CD14-positive monocyte (primary cell): ENCODE results near the gene CDH13. TPM values are rescaled to one million over a fixed set of nuclear protein-coding genes. Genes with fewer than 3 reads are reported as not detected.

Source experiments
- DNase-seq, 3 donors: peaks; one replicate each; pipeline ENCODE4 v3.0.0-alpha.2; 2011 to 2022
- H2AFZ ChIP-seq: 2 replicates; pipeline ENCODE4 v1.6.0; 2012; ENCODE audit warnings: mild to moderate bottlenecking, low read depth, low read length, inconsistent platforms; ENCODE audit not compliant: insufficient read depth, poor library complexity, severe bottlenecking
- H3K27ac ChIP-seq, 2 donors: 1 replicate in 1 of 2; 2 replicates in 1 of 2; pipeline ENCODE4 v1.5.1; 2012 to 2013; ENCODE audit warnings: low read length in 2 of 2, control low read depth in 1 of 2, inconsistent platforms in 1 of 2, low read depth in 1 of 2, mild to moderate bottlenecking in 1 of 2
- H3K27me3 ChIP-seq, 2 donors: one replicate each; pipeline versions ENCODE4 v1.6.0 to v1.6.1; 2011 to 2013; ENCODE audit warnings: low read length in 2 of 2; ENCODE audit not compliant: control insufficient read depth in 2 of 2, insufficient read depth in 2 of 2
- H3K36me3 ChIP-seq, 2 donors: replicated peaks in 1 of 2; 1 replicate in 1 of 2; 2 replicates in 1 of 2; pipeline versions ENCODE4 v1.5.1 to v1.6.1; 2012 to 2013; ENCODE audit warnings: low read length in 2 of 2, control low read depth in 1 of 2, inconsistent platforms in 1 of 2, mild to moderate bottlenecking in 1 of 2; ENCODE audit not compliant: insufficient read depth in 2 of 2, control insufficient read depth in 1 of 2
- H3K4me1 ChIP-seq, 2 donors: 1 replicate in 1 of 2; 2 replicates in 1 of 2; pipeline versions ENCODE4 v1.5.1 to v1.6.1; 2012 to 2013; ENCODE audit warnings: low read length in 2 of 2, control low read depth in 1 of 2, inconsistent platforms in 1 of 2, mild to moderate bottlenecking in 1 of 2, moderate library complexity in 1 of 2; ENCODE audit not compliant: insufficient read depth in 2 of 2, control insufficient read depth in 1 of 2
- H3K4me2 ChIP-seq: replicated peaks from 2 replicates; pipeline ENCODE3; 2012; ENCODE audit warnings: low read length, moderate library complexity, mild to moderate bottlenecking; ENCODE audit not compliant: poor library complexity, severe bottlenecking; ENCODE audit errors: extremely low read depth
- H3K4me3 ChIP-seq, 3 experiments: fragments of 200-600 bp in 1 of 3; sonication (generic) in 1 of 3; replicated peaks in 1 of 3; 1 replicate in 2 of 3; 2 replicates in 1 of 3; pipeline ENCODE4 v1.5.1; 2011 to 2013; ENCODE audit warnings: low read length in 3 of 3, mild to moderate bottlenecking in 3 of 3, control low read depth in 2 of 3, low read depth in 2 of 3, inconsistent platforms in 1 of 3, moderate library complexity in 1 of 3
- H3K79me2 ChIP-seq: 2 replicates; pipeline ENCODE4 v1.6.0; 2012; ENCODE audit warnings: mild to moderate bottlenecking, control low read depth, inconsistent platforms, low read length, moderate library complexity; ENCODE audit not compliant: insufficient read depth
- H3K9ac ChIP-seq: 2 replicates; pipeline ENCODE4 v1.6.0; 2017; ENCODE audit warnings: low read length, mild to moderate bottlenecking; ENCODE audit not compliant: insufficient read depth, poor library complexity, severe bottlenecking
- H3K9me3 ChIP-seq, 2 donors: replicated peaks in 1 of 2; 1 replicate in 1 of 2; 2 replicates in 1 of 2; pipeline versions ENCODE4 v1.5.1 to v1.6.1; 2012 to 2013; ENCODE audit warnings: low read length in 2 of 2, control low read depth in 1 of 2; ENCODE audit not compliant: control insufficient read depth in 1 of 2, insufficient read depth in 1 of 2
- H4K20me1 ChIP-seq: 2 replicates; pipeline ENCODE4 v1.6.0; 2012; ENCODE audit warnings: mild to moderate bottlenecking, low read length, control low read depth, moderate library complexity; ENCODE audit not compliant: insufficient read depth
- H3K27ac Mint-ChIP-seq, 7 donors: one replicate each; pipeline ENCODE4 v1.8.0; 2020; ENCODE audit warnings: mild to moderate bottlenecking in 7 of 7, mixed read lengths in 7 of 7, moderate library complexity in 6 of 7, inconsistent platforms in 2 of 7
- H3K27me3 Mint-ChIP-seq, 3 donors: one replicate each; pipeline ENCODE4 v1.8.0; 2021 to 2022; ENCODE audit warnings: low read depth in 3 of 3, mild to moderate bottlenecking in 3 of 3, mixed read lengths in 3 of 3, moderate library complexity in 3 of 3, inconsistent platforms in 1 of 3
- H3K36me3 Mint-ChIP-seq, 2 donors: one replicate each; pipeline ENCODE4 v1.8.0; 2020; ENCODE audit warnings: mixed read lengths in 2 of 2, inconsistent platforms in 1 of 2, mild to moderate bottlenecking in 1 of 2
- H3K4me1 Mint-ChIP-seq: one replicate; pipeline ENCODE4 v1.8.0; 2020; ENCODE audit warnings: mild to moderate bottlenecking, mixed read lengths
- H3K4me3 Mint-ChIP-seq, 2 donors: one replicate each; pipeline ENCODE4 v1.8.0; 2020; ENCODE audit warnings: mild to moderate bottlenecking in 2 of 2, mixed read lengths in 2 of 2, moderate library complexity in 1 of 2
- H3K9me3 Mint-ChIP-seq, 7 donors: one replicate each; pipeline ENCODE4 v1.8.0; 2020 to 2022; ENCODE audit warnings: mixed read lengths in 7 of 7, mild to moderate bottlenecking in 6 of 7, moderate library complexity in 6 of 7, inconsistent platforms in 2 of 7
- CTCF ChIP-seq: fragments of 200-600 bp; IDR thresholded peaks from one replicate; pipeline ENCODE4 v1.8.0; 2022; ENCODE audit warnings: antibody characterized with exemption, mild to moderate bottlenecking
- WGBS: methylation state at CpG from one replicate; pipeline ENCODE4 v1.1.5; 2013; ENCODE audit warnings: missing lambda C conversion rate; ENCODE audit not compliant: insufficient coverage; 5-methylcytosine and 5-hydroxymethylcytosine counted together
- intact Hi-C, 2 donors: fragments of 100-400 bp; cut with micrococcal nuclease; formaldehyde crosslinking; loops; one replicate each; pipeline versions ENCODE4 v1.15.0 to v1.15.1; 2023
- polyA plus RNA-seq, 3 donors: library from polyadenylated mRNA; depleted of rRNA in 1 of 3; unstranded in 2 of 3; stranded (reverse) in 1 of 3; fragments of 300-500 nt in 2 of 3; fragments of >200 nt in 1 of 3; fragmentation: Illumina TruSeq in 2 of 3; gene quantifications; 1 replicate in 2 of 3; 2 replicates in 1 of 3; pipeline ENCODE4 v1.2.3, GENCODE V29; 2012 to 2021

CDH13 gene
- polyA plus RNA-seq, 3 donors: 0.13 to 0.19 TPM; not detected in 1

GRCh38 chr16:82833378-82833993 is 206.7 kb downstream of the CDH13 start:
- Histone ChIP-seq H4K20me1 (no peaks in the 10 kb centered on the region), H2AFZ (no peak overlapping the region), H3K9ac (no peak overlapping the region), H3K4me3 (no peak overlapping the region), H3K79me2 (no peaks in the 10 kb centered on the region), H3K4me1 (no peaks in the 10 kb centered on the region), H3K27me3 (no peaks in the 10 kb centered on the region), H3K27ac (no peak overlapping the region), H3K36me3 (no peaks in the 10 kb centered on the region), H3K9me3 (no peaks in the 10 kb centered on the region), H3K4me2 (no peak overlapping the region)
- Mint-ChIP-seq H3K36me3 (no peaks in the 10 kb centered on the region), H3K9me3 (peaks cover 0 to 6% (median 3%) of the 10 kb centered on the region in 7 donors), H3K27ac (no peak overlapping the region), H3K4me1 (no peaks in the 10 kb centered on the region), H3K4me3 (no peak overlapping the region), H3K27me3 (peaks cover 0 to 3% (median 0%) of the 10 kb centered on the region in 3 donors)
- no peak for DNase-seq
- WGBS: no CpG with 5 or more reads among the region's 7 CpGs
- intact Hi-C loops: no loop called here
- no peak for TF ChIP-seq CTCF

- H3K4me1 Mint-ChIP-seq: no peaks in the 10 kb centered on the region
- Histone ChIP-seq H2AFZ (no peak overlapping the region), H3K9me3 (peaks cover 0 to 3% of the 10 kb centered on the region in 2 donors), H3K79me2 (no peaks in the 10 kb centered on the region), H3K36me3 (no peaks in the 10 kb centered on the region), H3K9ac (no peak overlapping the region), H4K20me1 (no peaks in the 10 kb centered on the region), H3K27me3 (no peaks in the 10 kb centered on the region), H3K4me3 (no peak overlapping the region), H3K4me2 (no peak overlapping the region), H3K4me1 (no peaks in the 10 kb centered on the region), H3K27ac (no peak overlapping the region)
- no peaks in the 10 kb centered on the region for H3K36me3 Mint-ChIP-seq
- no peak for TF ChIP-seq CTCF
- peaks cover 0 to 9% (median 2%) of the 10 kb centered on the region in 7 donors for H3K9me3 Mint-ChIP-seq
- no peak overlapping the region for H3K27ac Mint-ChIP-seq
- 89% methylated on average over 2 of the region's 8 CpGs for WGBS
- peaks cover 0 to 3% (median 2%) of the 10 kb centered on the region in 3 donors for H3K27me3 Mint-ChIP-seq
- H3K4me3 Mint-ChIP-seq: no peak overlapping the region
- no peak for DNase-seq
- intact Hi-C loops: no loop called here
Measured at GRCh38 chr16:82834151-82834815, 207.5 kb downstream of the CDH13 start.
